ENCODE measurements around the gene ANKRD44. TPM values are rescaled to one million over a fixed set of nuclear protein-coding genes. Genes with fewer than 3 reads are reported as not detected.

ANKRD44 gene
- total and polyA plus RNA-seq, 2 of the 8 experiments (the other 6 are each of a cell fraction or from before 2014, with no cell fraction given): 1.2 to 1.3 TPM

DNA sequence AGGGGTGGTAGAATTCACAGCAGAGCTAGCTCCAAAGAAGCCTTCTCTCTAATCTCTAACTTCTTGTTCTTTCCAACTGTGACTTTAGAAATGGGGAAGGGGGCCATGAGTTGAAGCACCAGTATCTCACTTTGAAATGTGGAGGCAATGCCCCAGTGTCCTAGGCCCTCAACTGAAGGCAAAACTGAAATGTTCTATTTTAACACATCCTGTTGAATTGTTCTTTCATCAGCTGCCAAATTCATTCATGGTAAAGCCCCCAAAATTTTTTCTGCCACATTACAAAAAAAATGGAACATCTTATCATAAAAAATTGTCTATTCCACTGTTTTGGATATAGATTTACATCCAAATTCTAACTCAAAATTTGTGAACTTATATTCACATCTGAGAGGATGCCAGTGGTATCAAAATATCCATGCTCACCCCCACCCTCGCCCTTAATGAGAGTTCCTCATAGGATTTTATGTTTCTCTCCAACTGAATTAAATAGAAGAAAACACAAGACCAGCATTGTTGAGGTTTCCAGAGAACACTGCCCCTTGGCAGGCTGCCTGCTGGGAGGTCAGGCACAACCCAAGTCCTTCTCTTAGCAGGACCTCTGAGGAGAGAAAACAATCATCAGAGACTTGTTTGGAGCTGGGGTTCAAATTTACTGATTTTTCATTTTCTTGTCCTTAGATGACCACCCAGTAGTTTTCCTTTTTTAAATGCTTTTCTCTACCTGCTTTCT lies 236.7 kb downstream of the ANKRD44 start:
- POLR2A ChIA-PET (ENCODE audit: partially characterized antibody): no interaction called here
- DNase-seq (ENCODE audit: low read depth in 1 of 2, low spot score in 2 of 2): no peak
- no peak overlapping the region for H2BK5ac ChIP-seq (ENCODE audit: low read depth, low read length)
- no peak for TF ChIP-seq YY1 (IDR thresholded peaks at IDR 0.05; ENCODE audit: low read depth, low read length)
- TF ChIP-seq, protein P1, sequence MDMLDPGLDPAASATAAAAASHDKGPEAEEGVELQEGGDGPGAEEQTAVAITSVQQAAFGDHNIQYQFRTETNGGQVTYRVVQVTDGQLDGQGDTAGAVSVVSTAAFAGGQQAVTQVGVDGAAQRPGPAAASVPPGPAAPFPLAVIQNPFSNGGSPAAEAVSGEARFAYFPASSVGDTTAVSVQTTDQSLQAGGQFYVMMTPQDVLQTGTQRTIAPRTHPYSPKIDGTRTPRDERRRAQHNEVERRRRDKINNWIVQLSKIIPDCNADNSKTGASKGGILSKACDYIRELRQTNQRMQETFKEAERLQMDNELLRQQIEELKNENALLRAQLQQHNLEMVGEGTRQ (IDR thresholded peaks at IDR 0.05; ENCODE audit: low read length): no peak
- TF ChIP-seq, protein P2, sequence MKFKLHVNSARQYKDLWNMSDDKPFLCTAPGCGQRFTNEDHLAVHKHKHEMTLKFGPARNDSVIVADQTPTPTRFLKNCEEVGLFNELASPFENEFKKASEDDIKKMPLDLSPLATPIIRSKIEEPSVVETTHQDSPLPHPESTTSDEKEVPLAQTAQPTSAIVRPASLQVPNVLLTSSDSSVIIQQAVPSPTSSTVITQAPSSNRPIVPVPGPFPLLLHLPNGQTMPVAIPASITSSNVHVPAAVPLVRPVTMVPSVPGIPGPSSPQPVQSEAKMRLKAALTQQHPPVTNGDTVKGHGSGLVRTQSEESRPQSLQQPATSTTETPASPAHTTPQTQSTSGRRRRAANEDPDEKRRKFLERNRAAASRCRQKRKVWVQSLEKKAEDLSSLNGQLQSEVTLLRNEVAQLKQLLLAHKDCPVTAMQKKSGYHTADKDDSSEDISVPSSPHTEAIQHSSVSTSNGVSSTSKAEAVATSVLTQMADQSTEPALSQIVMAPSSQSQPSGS (IDR thresholded peaks at IDR 0.05; ENCODE audit: low read length): no peak
- TF ChIP-seq TBP (IDR thresholded peaks at IDR 0.05; ENCODE audit: low read depth, low read length): no peak
- TF ChIP-seq KDM5A (IDR thresholded peaks at IDR 0.05; ENCODE audit: low read length): no peak
- TF ChIP-seq RBBP5 (IDR thresholded peaks at IDR 0.05; ENCODE audit: borderline replicate concordance, low read depth, low read length): no peak
- TF ChIP-seq HDAC6 (IDR thresholded peaks at IDR 0.05; ENCODE audit: low read depth, low read length): no peak
- TF ChIP-seq HDAC2 (IDR thresholded peaks at IDR 0.05; ENCODE audit: borderline replicate concordance in 1 of 2, low read depth in 2 of 2, low read length in 2 of 2): no peak
- no peak for TF ChIP-seq POLR2AphosphoS5 (IDR thresholded peaks at IDR 0.05; ENCODE audit: low read depth, low read length)
- TF ChIP-seq, protein P3, sequence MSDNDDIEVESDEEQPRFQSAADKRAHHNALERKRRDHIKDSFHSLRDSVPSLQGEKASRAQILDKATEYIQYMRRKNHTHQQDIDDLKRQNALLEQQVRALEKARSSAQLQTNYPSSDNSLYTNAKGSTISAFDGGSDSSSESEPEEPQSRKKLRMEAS (IDR thresholded peaks at IDR 0.05): no peak

More for the DNA sequence above, 236.7 kb downstream of the ANKRD44 start:
- no peak overlapping the region for H3K4me3 ChIP-seq (ENCODE audit: extremely low read depth in 1 of 4, insufficient read depth in 2 of 4, low read depth in 3 of 4, low read length in 4 of 4)
- H2BK15ac ChIP-seq (ENCODE audit: low read length): no peak overlapping the region
- H3K79me1 ChIP-seq (ENCODE audit: low read depth, low read length): no peaks in the 10 kb centered on the region
- H2BK20ac ChIP-seq (ENCODE audit: low read length): no peak overlapping the region
- no peak for FAIRE-seq
- H3K9ac ChIP-seq (replicated peaks in 1 of 4; ENCODE audit: extremely low read depth in 1 of 4, low read depth in 3 of 4, low read length in 3 of 4): no peak overlapping the region
- H3K14ac ChIP-seq (ENCODE audit: insufficient read length): no peak overlapping the region
- no peaks in the 10 kb centered on the region for H3K4me1 ChIP-seq (replicated peaks in 1 of 4; ENCODE audit: control insufficient read depth in 3 of 4, insufficient read depth in 4 of 4, low read length in 3 of 4)
- no peak overlapping the region for H4K91ac ChIP-seq (replicated peaks; ENCODE audit: insufficient read length, low read length)
- H2BK120ac ChIP-seq (replicated peaks; ENCODE audit: low read depth, low read length): no peak overlapping the region
- no peak overlapping the region for H3K56ac ChIP-seq (replicated peaks; ENCODE audit: insufficient read length, low read depth, low read length)
- no peak overlapping the region for H3K4ac ChIP-seq (replicated peaks; ENCODE audit: insufficient read length, low read depth, low read length)
- no peak overlapping the region; the same call in 1 of the 2 replicates for H4K8ac ChIP-seq (ENCODE audit: extremely low read depth, insufficient read depth, low read length)
- no peak overlapping the region for H2AFZ ChIP-seq (ENCODE audit: low read length)
- no peak overlapping the region for H3K4me2 ChIP-seq (ENCODE audit: insufficient read depth in 1 of 2, low read depth in 2 of 2, low read length in 2 of 2)
- 79% methylated on average over 1 of the region's 1 CpG; no CpG with 5 or more reads in 1 of the 2 experiments for WGBS, 2 experiments (ENCODE audit: extremely low coverage in 1 of 2, insufficient coverage in 1 of 2, insufficient read length in 1 of 2, insufficient replicate concordance in 2 of 2, low coverage in 1 of 2, low lambda C conversion rate in 2 of 2, missing lambda C conversion rate in 1 of 2)
- no peak overlapping the region for H2AK5ac ChIP-seq (ENCODE audit: low read depth, low read length)
- no peaks in the 10 kb centered on the region for H4K20me1 ChIP-seq (replicated peaks in 1 of 2; ENCODE audit: control insufficient read depth in 1 of 2, insufficient read depth in 2 of 2, low read length in 2 of 2)
- H3K23ac ChIP-seq (ENCODE audit: insufficient read length): no peak overlapping the region
- H3K18ac ChIP-seq (ENCODE audit: extremely low read depth, low read length): no peak overlapping the region
- no peak overlapping the region for H3K27ac ChIP-seq (ENCODE audit: low read depth, low read length)
- H4K5ac ChIP-seq (ENCODE audit: insufficient read length, low read depth, low read length): no peak overlapping the region
- no peak overlapping the region for H2BK12ac ChIP-seq (ENCODE audit: low read depth, low read length)
- CTCF ChIA-PET (ENCODE audit: partially characterized antibody): interaction anchor here (0.7 to 3.4 kb wide), 5 partner anchors 12 to 250 kb away, joined by 3 to 26 read pairs (median 4); no protein-coding TSS in a partner anchor
- H3K9me3 ChIP-seq (ENCODE audit: insufficient read depth in 2 of 2, low read depth in 1 of 2, low read length in 1 of 2): no peaks in the 10 kb centered on the region
- no peaks in the 10 kb centered on the region; the same call in 1 of the 2 replicates for H3K23me2 ChIP-seq (ENCODE audit: low read depth, low read length)
- H3K36me3 ChIP-seq (ENCODE audit: control insufficient read depth in 2 of 4, insufficient read depth in 4 of 4, low read length in 3 of 4): no peaks in the 10 kb centered on the region
- no peaks in the 10 kb centered on the region for H3K27me3 ChIP-seq (replicated peaks in 1 of 4; ENCODE audit: control insufficient read depth in 3 of 4, extremely low read depth in 1 of 4, insufficient read depth in 3 of 4, low read length in 3 of 4)
- no peaks in the 10 kb centered on the region for H3K79me2 ChIP-seq (ENCODE audit: control insufficient read depth in 1 of 2, insufficient read depth in 2 of 2, low read length in 2 of 2)

Measured in H1 (cell line).